ENCODE measurements around the gene ZNF322. TPM values are rescaled to one million over a fixed set of nuclear protein-coding genes. Genes with fewer than 3 reads are reported as not detected.

ZNF322 gene
- total RNA-seq, 2 experiments from 2014 or later = 0.92 to 0.93 TPM

DNA sequence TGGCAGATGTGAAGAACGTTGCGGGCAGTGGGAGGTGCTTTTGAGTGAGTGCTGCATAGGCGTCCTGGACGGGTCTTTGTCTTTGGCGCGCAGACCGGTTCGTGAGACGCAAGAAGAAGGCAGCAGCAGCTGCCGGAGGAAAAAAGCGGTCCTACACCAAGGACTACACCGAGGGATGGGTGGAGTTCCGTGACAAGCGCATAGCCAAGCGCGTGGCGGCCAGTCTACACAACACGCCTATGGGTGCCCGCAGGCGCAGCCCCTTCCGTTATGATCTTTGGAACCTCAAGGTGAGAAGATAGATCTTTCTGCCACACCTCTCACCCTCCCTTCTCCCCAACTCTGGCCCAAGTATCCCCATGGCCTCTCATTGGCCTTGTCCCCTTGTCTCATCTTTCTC lies 61.7 kb downstream of the ZNF322 start:
- peaks cover 8 to 18% of the 10 kb centered on the region in 2 experiments for H3K27me3 ChIP-seq (ENCODE audit: control insufficient read depth in 1 of 2, insufficient read depth in 2 of 2, low read length in 2 of 2)
- H3K27ac Mint-ChIP-seq = no peak overlapping the region
- H3K4me3 Mint-ChIP-seq = no peak overlapping the region
- ATAC-seq (ENCODE audit: poor library complexity) = no peak
- H3K9me3 Mint-ChIP-seq = no peaks in the 10 kb centered on the region
- ChIA-PET CTCF (interaction anchor here (1.0 kb wide), 1 partner anchor 256 kb away, joined by 3 read pairs; no protein-coding TSS in a partner anchor), POLR2A (interaction anchor here (0.6 kb wide), 1 partner anchor 1271 kb away, joined by 3 read pairs; no protein-coding TSS in a partner anchor)
- TF ChIP-seq, protein P1, sequence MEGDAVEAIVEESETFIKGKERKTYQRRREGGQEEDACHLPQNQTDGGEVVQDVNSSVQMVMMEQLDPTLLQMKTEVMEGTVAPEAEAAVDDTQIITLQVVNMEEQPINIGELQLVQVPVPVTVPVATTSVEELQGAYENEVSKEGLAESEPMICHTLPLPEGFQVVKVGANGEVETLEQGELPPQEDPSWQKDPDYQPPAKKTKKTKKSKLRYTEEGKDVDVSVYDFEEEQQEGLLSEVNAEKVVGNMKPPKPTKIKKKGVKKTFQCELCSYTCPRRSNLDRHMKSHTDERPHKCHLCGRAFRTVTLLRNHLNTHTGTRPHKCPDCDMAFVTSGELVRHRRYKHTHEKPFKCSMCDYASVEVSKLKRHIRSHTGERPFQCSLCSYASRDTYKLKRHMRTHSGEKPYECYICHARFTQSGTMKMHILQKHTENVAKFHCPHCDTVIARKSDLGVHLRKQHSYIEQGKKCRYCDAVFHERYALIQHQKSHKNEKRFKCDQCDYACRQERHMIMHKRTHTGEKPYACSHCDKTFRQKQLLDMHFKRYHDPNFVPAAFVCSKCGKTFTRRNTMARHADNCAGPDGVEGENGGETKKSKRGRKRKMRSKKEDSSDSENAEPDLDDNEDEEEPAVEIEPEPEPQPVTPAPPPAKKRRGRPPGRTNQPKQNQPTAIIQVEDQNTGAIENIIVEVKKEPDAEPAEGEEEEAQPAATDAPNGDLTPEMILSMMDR (IDR thresholded peaks at IDR 0.05) = no peak
- peak in 1 of 14 experiments; percentile 42 for DNase-seq
- peaks cover 31% of the 10 kb centered on the region for H3K36me3 Mint-ChIP-seq (ENCODE audit: low read depth)
- peaks cover 19% of the 10 kb centered on the region for H3K27me3 Mint-ChIP-seq
- H3K9me3 ChIP-seq (ENCODE audit: control insufficient read depth in 1 of 2, insufficient read depth in 1 of 2, low read length in 2 of 2) = no peaks in the 10 kb centered on the region
- H3K36me3 ChIP-seq (ENCODE audit: insufficient read depth, low read length) = peaks cover 26% of the 10 kb centered on the region
- intact Hi-C loops (cut with DNase I, micrococcal nuclease) = loop anchor here (5.0 to 10.0 kb wide), 3 partner anchors 423 to 543 kb away; a partner anchor contains a TSS
- peaks cover 31% of the 10 kb centered on the region for H3K4me1 ChIP-seq (ENCODE audit: insufficient read depth, low read length)
- H3K4me3 ChIP-seq (ENCODE audit: low read length) = peak overlapping the region; percentile 98
- H3K4me1 Mint-ChIP-seq (ENCODE audit: low read depth) = peaks cover 23% of the 10 kb centered on the region
- peak overlapping the region; percentile 86 to 95 for H3K27ac ChIP-seq (ENCODE audit: low read depth in 1 of 2, low read length in 2 of 2)

DNA sequence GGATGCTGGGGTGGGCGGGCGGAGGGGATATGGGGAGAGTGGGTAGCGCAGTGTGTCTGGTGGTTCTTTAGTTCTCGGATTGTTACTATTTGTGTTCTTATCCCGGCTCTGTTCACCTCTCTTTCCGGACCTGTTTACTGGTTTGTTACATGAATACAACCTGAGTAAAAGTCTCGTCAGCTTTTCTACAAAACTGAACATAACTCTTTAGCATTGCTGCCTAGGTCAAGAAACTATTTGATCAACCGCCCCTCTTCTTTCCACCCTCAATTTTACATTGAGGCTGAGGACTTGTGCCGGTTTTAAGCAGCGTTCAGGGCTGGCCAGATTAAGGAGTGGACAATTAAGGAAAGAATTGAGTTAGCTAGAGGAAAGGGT lies 62.2 kb downstream of the ZNF322 start:
- H3K36me3 ChIP-seq (ENCODE audit: insufficient read depth, low read length) = peaks cover 26% of the 10 kb centered on the region
- DNase-seq (no peak), ATAC-seq (ENCODE audit: poor library complexity) (no peak)
- TF ChIP-seq, protein P1 (IDR thresholded peaks at IDR 0.05) = no peak
- H3K4me3 Mint-ChIP-seq = no peak overlapping the region
- H3K9me3 Mint-ChIP-seq = no peaks in the 10 kb centered on the region
- H3K27ac ChIP-seq (ENCODE audit: low read depth in 1 of 2, low read length in 2 of 2) = peak overlapping the region; percentile 86 to 95
- ChIA-PET CTCF (interaction anchor here (1.0 kb wide), 1 partner anchor 255 kb away, joined by 3 read pairs; no protein-coding TSS in a partner anchor), POLR2A (interaction anchor here (0.6 kb wide), 1 partner anchor 1271 kb away, joined by 3 read pairs; no protein-coding TSS in a partner anchor)
- H3K36me3 Mint-ChIP-seq (ENCODE audit: low read depth) = peaks cover 31% of the 10 kb centered on the region
- H3K27me3 ChIP-seq (ENCODE audit: control insufficient read depth in 1 of 2, insufficient read depth in 2 of 2, low read length in 2 of 2) = peaks cover 8 to 22% of the 10 kb centered on the region in 2 experiments
- intact Hi-C loops (cut with DNase I, micrococcal nuclease) = loop anchor here (5.0 to 10.0 kb wide), 3 partner anchors 423 to 543 kb away; a partner anchor contains a TSS
- peaks cover 31% of the 10 kb centered on the region for H3K4me1 ChIP-seq (ENCODE audit: insufficient read depth, low read length)
- H3K27ac Mint-ChIP-seq = no peak overlapping the region
- H3K27me3 Mint-ChIP-seq = peaks cover 24% of the 10 kb centered on the region
- no peaks in the 10 kb centered on the region for H3K9me3 ChIP-seq (ENCODE audit: control insufficient read depth in 1 of 2, insufficient read depth in 1 of 2, low read length in 2 of 2)
- H3K4me1 Mint-ChIP-seq (ENCODE audit: low read depth) = peaks cover 23% of the 10 kb centered on the region
- H3K4me3 ChIP-seq (ENCODE audit: low read length) = peak overlapping the region; percentile 98

DNA sequence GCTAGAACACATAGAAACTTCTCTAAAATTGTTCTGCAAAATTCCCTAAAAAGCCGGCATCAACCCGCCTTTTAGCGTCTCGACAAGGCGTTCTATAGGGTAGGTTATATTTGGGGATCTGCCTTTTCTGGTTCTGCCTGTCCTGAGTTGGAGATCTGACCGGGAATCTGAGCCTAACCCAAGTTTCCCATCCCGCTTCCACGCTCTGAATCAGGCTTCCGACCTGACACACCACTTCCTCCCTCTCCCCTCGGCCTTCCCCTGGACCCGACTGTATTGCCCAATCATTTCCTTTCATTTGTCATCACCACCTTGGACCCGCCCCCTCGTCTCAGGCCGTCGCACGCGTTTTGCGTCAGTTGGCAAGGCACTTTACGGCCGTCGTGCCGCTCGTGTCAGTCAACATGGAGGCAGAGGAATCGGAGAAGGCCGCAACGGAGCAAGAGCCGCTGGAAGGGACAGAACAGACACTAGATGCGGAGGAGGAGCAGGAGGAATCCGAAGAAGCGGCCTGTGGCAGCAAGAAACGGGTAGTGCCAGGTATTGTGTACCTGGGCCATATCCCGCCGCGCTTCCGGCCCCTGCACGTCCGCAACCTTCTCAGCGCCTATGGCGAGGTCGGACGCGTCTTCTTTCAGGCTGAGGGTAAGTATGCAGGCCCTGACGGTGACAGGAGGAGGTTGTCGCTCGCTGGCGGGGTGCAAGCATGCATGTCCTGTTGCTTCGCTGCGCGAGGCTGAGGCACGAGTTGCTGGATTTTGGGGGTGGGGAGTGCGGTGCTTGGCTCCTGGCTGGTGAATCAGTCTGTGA lies 62.8 kb downstream of the ZNF322 start, which contains the start of gene ABT1:
Gene ABT1 (plus strand): TSS at position 375 of the 810 bp plus-strand sequence. CDS start 30 bp downstream, at position 405.
- Mint-ChIP-seq H3K27me3 (peaks cover 30% of the 10 kb centered on the region), H3K27ac (no peak within 1 kb of the TSS)

More for the DNA sequence above, 62.8 kb downstream of the ZNF322 start, which contains the start of gene ABT1:
- ChIA-PET CTCF (interaction anchor here (0.5 to 6.0 kb wide), 12 partner anchors 17 to 1296 kb away, joined by 3 to 50 read pairs (median 6); partner anchors contain the start of gene BTN2A2), POLR2A (interaction anchor here (1.3 to 2.4 kb wide), 11 partner anchors 12 to 550 kb away, joined by 5 to 17 read pairs (median 8); partner anchors contain the start of gene HMGN4)
- Histone ChIP-seq H3K27me3 (ENCODE audit: control insufficient read depth in 1 of 2, insufficient read depth in 2 of 2, low read length in 2 of 2) (peaks cover 8 to 28% of the 10 kb centered on the region in 2 experiments), H3K4me1 (ENCODE audit: insufficient read depth, low read length) (peaks cover 31% of the 10 kb centered on the region), H3K27ac (ENCODE audit: low read depth in 1 of 2, low read length in 2 of 2) (peak within 1 kb of the TSS; percentile 86 to 95), H3K36me3 (ENCODE audit: insufficient read depth, low read length) (peaks cover 26% of the 10 kb centered on the region), H3K4me3 (ENCODE audit: low read length) (peak within 1 kb of the TSS; percentile 98), H3K9me3 (ENCODE audit: control insufficient read depth in 1 of 2, insufficient read depth in 1 of 2, low read length in 2 of 2) (no peaks in the 10 kb centered on the region)
- ATAC-seq (ENCODE audit: poor library complexity) (peak; percentile 79), DNase-seq (peak; percentile 92 to 98 (median 96))
- intact Hi-C loops (cut with DNase I, micrococcal nuclease) = loop anchor here (1.0 to 10.0 kb wide), 4 partner anchors 24 to 542 kb away; a partner anchor contains a TSS
- Mint-ChIP-seq H3K36me3 (ENCODE audit: low read depth) (peaks cover 31% of the 10 kb centered on the region), H3K9me3 (no peaks in the 10 kb centered on the region), H3K4me1 (ENCODE audit: low read depth) (peaks cover 23% of the 10 kb centered on the region), H3K4me3 (no peak within 1 kb of the TSS)
- TF ChIP-seq, protein P1 (IDR thresholded peaks at IDR 0.05) = no peak

All from CD4-positive, alpha-beta T cell (primary cell).